H1 (cell line): ENCODE measurements around the gene RNF141. TPM values are rescaled to one million over a fixed set of nuclear protein-coding genes. Genes with fewer than 3 reads are reported as not detected.

Experiments
- CTCF ChIA-PET: fragments of 300-600 bp; sonication (Branson Sonifier 250); formaldehyde crosslinking; loops from one replicate; lab custom pipeline; 2021; ENCODE audit not compliant: partially characterized antibody; lab: Charles Lee
- POLR2A ChIA-PET: fragments of 300-600 bp; sonication (Branson Sonifier 250); formaldehyde crosslinking; loops from one replicate; lab custom pipeline; 2021; ENCODE audit warnings: inconsistent platforms; ENCODE audit not compliant: partially characterized antibody; lab: Charles Lee
- DNase-seq, 2 experiments: peaks; one replicate each; pipeline versions ENCODE4 v3.0.0 to v3.0.0-alpha.2; 2010 to 2022; ENCODE audit warnings: low spot score in 2 of 2, low read depth in 1 of 2, mixed read lengths in 1 of 2
- FAIRE-seq: peaks from 2 replicates; lab custom pipeline; 2011; peaks lifted over from hg19 to GRCh38; lab: Jason Lieb, UNC
- H2AFZ ChIP-seq: 2 replicates; pipeline ENCODE4 v1.8.1; 2012; ENCODE audit warnings: low read length, inconsistent platforms
- H2AK5ac ChIP-seq: 2 replicates; pipeline ENCODE4 v1.6.1; 2013; ENCODE audit warnings: low read depth, low read length
- H2BK120ac ChIP-seq: replicated peaks from 2 replicates; pipeline ENCODE3; 2013; ENCODE audit warnings: low read depth, low read length, inconsistent platforms
- H2BK12ac ChIP-seq: 2 replicates; pipeline ENCODE4 v1.6.1; 2013; ENCODE audit warnings: low read depth, low read length
- H2BK15ac ChIP-seq: 2 replicates; pipeline ENCODE4 v1.6.1; 2013; ENCODE audit warnings: low read length
- H2BK20ac ChIP-seq: 2 replicates; pipeline ENCODE4 v1.6.1; 2013; ENCODE audit warnings: low read length
- H2BK5ac ChIP-seq: 2 replicates; pipeline ENCODE4 v1.6.1; 2013; ENCODE audit warnings: low read depth, low read length
- H3K14ac ChIP-seq: 2 replicates; pipeline ENCODE4 v1.6.1; 2013; ENCODE audit warnings: inconsistent platforms; ENCODE audit not compliant: insufficient read length
- H3K18ac ChIP-seq: 2 replicates; pipeline ENCODE4 v1.6.1; 2013; ENCODE audit warnings: low read length; ENCODE audit errors: extremely low read depth
- H3K23ac ChIP-seq: 2 replicates; pipeline ENCODE4 v1.6.1; 2013; ENCODE audit warnings: inconsistent platforms; ENCODE audit not compliant: insufficient read length
- H3K23me2 ChIP-seq: 2 replicates; pipeline ENCODE4 v1.6.1; 2013; ENCODE audit warnings: low read depth, low read length
- H3K27ac ChIP-seq: 2 replicates; pipeline ENCODE4 v1.6.1; 2011; ENCODE audit warnings: low read depth, low read length, inconsistent platforms
- H3K27me3 ChIP-seq, 4 experiments: replicated peaks in 1 of 4; 1 replicate in 1 of 4; 2 replicates in 3 of 4; pipeline versions ENCODE4 v1.6.1 to v1.8.1; 2011 to 2013; ENCODE audit warnings: low read length in 3 of 4, mild to moderate bottlenecking in 3 of 4, inconsistent platforms in 2 of 4, mixed read lengths in 2 of 4, moderate library complexity in 1 of 4; ENCODE audit not compliant: control insufficient read depth in 3 of 4, insufficient read depth in 3 of 4; ENCODE audit errors: extremely low read depth in 1 of 4
- H3K36me3 ChIP-seq, 4 experiments: 2 replicates each; pipeline versions ENCODE4 v1.6.1 to v1.8.1; 2011 to 2013; ENCODE audit warnings: mild to moderate bottlenecking in 4 of 4, low read length in 3 of 4, moderate library complexity in 2 of 4, control low read depth in 1 of 4, inconsistent platforms in 1 of 4; ENCODE audit not compliant: insufficient read depth in 4 of 4, control insufficient read depth in 2 of 4
- H3K4ac ChIP-seq: replicated peaks from 2 replicates; pipeline ENCODE3; 2013; ENCODE audit warnings: low read length, low read depth, mixed read lengths, inconsistent platforms; ENCODE audit not compliant: insufficient read length
- H3K4me1 ChIP-seq, 4 experiments: replicated peaks in 1 of 4; 1 replicate in 1 of 4; 2 replicates in 3 of 4; pipeline versions ENCODE4 v1.6.1 to v1.8.1; 2011 to 2013; ENCODE audit warnings: low read length in 3 of 4, inconsistent platforms in 2 of 4, mixed read lengths in 1 of 4; ENCODE audit not compliant: insufficient read depth in 4 of 4, control insufficient read depth in 3 of 4
- H3K4me2 ChIP-seq, 2 experiments: 2 replicates each; pipeline versions ENCODE4 v1.6.1 to v1.8.1; 2011 to 2013; ENCODE audit warnings: low read depth in 2 of 2, low read length in 2 of 2, control low read depth in 1 of 2, inconsistent platforms in 1 of 2, mild to moderate bottlenecking in 1 of 2; ENCODE audit not compliant: insufficient read depth in 1 of 2
- H3K4me3 ChIP-seq, 4 experiments: fragments of 200-600, 300-600 bp in 1 of 4; sonication (generic), shearing (Covaris generic), sonication (Bioruptor Twin) in 1 of 4; 2 replicates each; pipeline versions ENCODE4 v1.5.1 to v1.8.1; 2011 to 2016; ENCODE audit warnings: low read length in 4 of 4, low read depth in 3 of 4, control low read depth in 2 of 4, inconsistent platforms in 2 of 4, mild to moderate bottlenecking in 2 of 4, mixed read lengths in 1 of 4, moderate library complexity in 1 of 4; ENCODE audit not compliant: insufficient read depth in 2 of 4; ENCODE audit errors: extremely low read depth in 1 of 4
- H3K56ac ChIP-seq: replicated peaks from 2 replicates; pipeline ENCODE3; 2013; ENCODE audit warnings: low read depth, mild to moderate bottlenecking, mixed read lengths, low read length, inconsistent platforms; ENCODE audit not compliant: insufficient read length
- H3K79me1 ChIP-seq: 2 replicates; pipeline ENCODE4 v1.6.1; 2013; ENCODE audit warnings: low read depth, low read length, control low read depth
- H3K79me2 ChIP-seq, 2 experiments: 2 replicates each; pipeline versions ENCODE4 v1.6.1 to v1.8.1; 2012 to 2013; ENCODE audit warnings: low read length in 2 of 2, mild to moderate bottlenecking in 2 of 2, inconsistent platforms in 1 of 2; ENCODE audit not compliant: insufficient read depth in 2 of 2, control insufficient read depth in 1 of 2
- H3K9ac ChIP-seq, 4 experiments: replicated peaks in 1 of 4; 1 replicate in 1 of 4; 2 replicates in 3 of 4; pipeline versions ENCODE4 v1.6.1 to v1.8.1; 2011 to 2013; ENCODE audit warnings: low read depth in 3 of 4, low read length in 3 of 4, control low read depth in 2 of 4, mild to moderate bottlenecking in 2 of 4, moderate library complexity in 2 of 4, inconsistent platforms in 1 of 4; ENCODE audit errors: extremely low read depth in 1 of 4
- H3K9me3 ChIP-seq, 2 experiments: 2 replicates each; pipeline versions ENCODE4 v1.6.1 to v1.8.1; 2012 to 2013; ENCODE audit warnings: mild to moderate bottlenecking in 2 of 2, moderate library complexity in 2 of 2, control low read depth in 1 of 2, inconsistent platforms in 1 of 2, low read depth in 1 of 2, low read length in 1 of 2, mixed read lengths in 1 of 2; ENCODE audit not compliant: insufficient read depth in 2 of 2
- H4K20me1 ChIP-seq, 2 experiments: replicated peaks in 1 of 2; 2 replicates each; pipeline versions ENCODE3 to v1.8.1; 2011 to 2013; ENCODE audit warnings: inconsistent platforms in 2 of 2, low read length in 2 of 2, mild to moderate bottlenecking in 1 of 2; ENCODE audit not compliant: insufficient read depth in 2 of 2, control insufficient read depth in 1 of 2
- H4K5ac ChIP-seq: 2 replicates; pipeline ENCODE4 v1.6.1; 2013; ENCODE audit warnings: low read length, low read depth, mixed read lengths, inconsistent platforms; ENCODE audit not compliant: insufficient read length
- H4K8ac ChIP-seq: 2 replicates; pipeline ENCODE4 v1.8.0; 2013; ENCODE audit warnings: mild to moderate bottlenecking, moderate library complexity, low read length, inconsistent platforms; ENCODE audit not compliant: insufficient read depth; ENCODE audit errors: extremely low read depth
- H4K91ac ChIP-seq: replicated peaks from 2 replicates; pipeline ENCODE3; 2013; ENCODE audit warnings: low read length, mixed read lengths, inconsistent platforms; ENCODE audit not compliant: insufficient read length
- KDM1A ChIP-seq: fragments of 200-600, 300-600 bp; sonication (generic); IDR thresholded peaks from 2 replicates; pipeline ENCODE4 v1.7.1; 2016; ENCODE audit warnings: mild to moderate bottlenecking, low read length, borderline replicate concordance
- KDM4A ChIP-seq: IDR thresholded peaks from one replicate; pipeline ENCODE4 v1.7.1; 2012; ENCODE audit warnings: low read depth, mild to moderate bottlenecking, moderate library complexity, low read length, inconsistent platforms; ENCODE audit not compliant: severe bottlenecking
- WGBS, 2 experiments: shearing (Covaris generic) in 1 of 2; methylation state at CpG; one replicate each; pipeline versions ENCODE4 v1.1.6 to v1.1.7; 2013 to 2015; ENCODE audit warnings: low lambda C conversion rate in 2 of 2, mixed read lengths in 2 of 2, inconsistent platforms in 1 of 2, low coverage in 1 of 2, missing lambda C conversion rate in 1 of 2; ENCODE audit not compliant: insufficient replicate concordance in 2 of 2, insufficient coverage in 1 of 2, insufficient read length in 1 of 2; ENCODE audit errors: extremely low coverage in 1 of 2, missing lambda C conversion rate in 1 of 2; 5-methylcytosine and 5-hydroxymethylcytosine counted together
- polyA plus RNA-seq, 7 experiments: library from polyadenylated mRNA; depleted of rRNA in 3 of 7; stranded (reverse) in 5 of 7; unstranded in 2 of 7; fragments of >200 nt in 5 of 7; fragments of 200-250 nt in 2 of 7; gene quantifications; 1 replicate in 5 of 7; 2 replicates in 1 of 7; 4 replicates in 1 of 7; pipeline versions ENCODE4 v1.2.1 to v1.2.3, GENCODE V29; 2011 to 2013; ENCODE audit warnings: missing spikeins in 2 of 7, mixed read lengths in 2 of 7
- total RNA-seq: library from RNA; stranded (reverse); fragmentation: NEBNext Ultra II Directional; extraction: Animal tissue kit (Norgen Biotek cat#: 25700); gene quantifications from 2 replicates; pipeline ENCODE4 v1.2.1, GENCODE V29; 2021

The RNF141 gene
- total and polyA plus RNA-seq, 2 of the 8 experiments (the other 6 are each of a cell fraction or from before 2014, with no cell fraction given), result 8.5 to 22.8 TPM

DNA sequence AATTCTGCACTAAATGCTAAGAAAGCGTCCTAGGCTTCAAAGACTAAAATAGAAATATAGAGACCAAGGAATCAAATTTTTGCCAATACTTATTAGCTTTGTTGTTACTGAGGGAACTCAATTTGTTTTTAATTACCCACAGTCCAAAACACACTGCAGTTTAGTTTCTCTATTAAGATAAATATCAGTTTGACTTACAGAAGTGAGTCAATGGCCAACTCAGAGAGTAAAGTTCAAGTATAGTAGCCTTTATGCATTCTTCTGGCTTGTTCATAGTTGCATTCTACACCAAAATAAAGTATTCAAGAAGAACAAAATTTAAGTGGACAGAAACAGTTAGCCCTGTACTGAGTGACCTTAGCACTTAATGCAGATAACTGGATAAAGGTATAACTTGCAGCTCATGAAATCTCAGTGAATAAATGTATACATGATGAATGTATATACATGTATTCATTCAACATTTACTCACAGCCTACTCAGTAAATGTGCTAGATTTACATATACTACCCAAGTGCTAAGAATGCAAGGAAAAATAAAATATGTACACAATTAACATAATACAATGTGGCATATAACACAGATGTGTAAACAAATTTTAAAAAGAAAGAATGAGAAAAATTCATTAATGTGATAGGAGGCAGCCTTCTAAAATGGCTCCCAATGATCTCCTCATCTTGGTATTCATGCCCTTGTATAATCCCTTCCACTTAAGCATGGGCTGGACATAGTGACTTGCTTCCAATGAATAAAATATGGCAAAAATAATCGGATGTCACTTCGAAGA lies 9.7 kb upstream of the RNF141 start:
- H3K9me3 ChIP-seq, result no peaks in the 10 kb centered on the region
- no peaks in the 10 kb centered on the region for H3K79me1 ChIP-seq
- H3K4ac ChIP-seq, result no peak overlapping the region
- H3K4me2 ChIP-seq, result no peak overlapping the region
- H3K27me3 ChIP-seq, result no peaks in the 10 kb centered on the region
- peaks cover 0 to 6% (median 2%) of the 10 kb centered on the region in 4 experiments; a peak in 3 of 7 replicates for H3K4me1 ChIP-seq
- H3K23ac ChIP-seq, result no peak overlapping the region
- POLR2A ChIA-PET, result interaction anchor here (2.6 kb wide), 1 partner anchor 10 kb away, joined by 7 read pairs; the partner anchor contains the start of gene RNF141
- H4K91ac ChIP-seq, result no peak overlapping the region
- no peak overlapping the region for H4K5ac ChIP-seq
- H2BK15ac ChIP-seq, result no peak overlapping the region
- no peak overlapping the region for H3K18ac ChIP-seq
- no peak overlapping the region for H2AK5ac ChIP-seq
- CTCF ChIA-PET, result interaction anchor here (1.0 kb wide), 1 partner anchor 144 kb away, joined by 3 read pairs; no protein-coding TSS in a partner anchor
- H3K14ac ChIP-seq, result no peak overlapping the region
- H3K56ac ChIP-seq, result no peak overlapping the region
- H3K36me3 ChIP-seq, result no peaks in the 10 kb centered on the region
- no peak overlapping the region for H3K4me3 ChIP-seq
- H2AFZ ChIP-seq, result no peak overlapping the region
- no peaks in the 10 kb centered on the region; the same call in 1 of the 2 replicates for H3K23me2 ChIP-seq
- no peak overlapping the region for H2BK5ac ChIP-seq
- no peak for FAIRE-seq
- H2BK12ac ChIP-seq, result no peak overlapping the region
- no peak overlapping the region for H2BK120ac ChIP-seq
- no peak for DNase-seq
- H4K20me1 ChIP-seq, result no peaks in the 10 kb centered on the region
- H3K27ac ChIP-seq, result no peak overlapping the region
- H2BK20ac ChIP-seq, result no peak overlapping the region
- H4K8ac ChIP-seq, result no peak overlapping the region
- WGBS, 2 experiments, result 93% methylated on average over 3 of the region's 3 CpGs; no CpG with 5 or more reads in 1 of the 2 experiments
- H3K9ac ChIP-seq, result no peak overlapping the region
- no peaks in the 10 kb centered on the region for H3K79me2 ChIP-seq
- TF ChIP-seq KDM4A (no peak), KDM1A (no peak)
